K562 (cell line): Measurements from ENCODE around the gene NTRK3. TPM values are rescaled to one million over a fixed set of nuclear protein-coding genes. Genes with fewer than 3 reads are reported as not detected.

Experiments
- ATAC-seq: fragments of 200-7000 bp; cut with Tn5 transposase; 3 replicates; pipeline ENCODE4 v1.9.1; 2020; ENCODE audit warnings: moderate library complexity
- BruUV-seq: library from RNA; stranded (reverse); fragments of 400-500 nt; replicated peaks from 2 replicates; lab custom pipeline; 2021; lab: Mats Ljungman, UMichigan
- CTCF ChIA-PET: fragments of 300-600 bp; formaldehyde crosslinking; extraction: SDS; loops from one replicate; lab custom pipeline; 2021; ENCODE audit warnings: low intra/inter-chr PET ratio; lab: Yijun Ruan, JAX
- POLR2A ChIA-PET: fragments of 300-600, 350-650 bp; sonication (Branson Sonifier 250); formaldehyde crosslinking; extraction: SDS; loops from one replicate; lab custom pipeline; 2021; ENCODE audit warnings: antibody characterized with exemption, inconsistent platforms; lab: Yijun Ruan, JAX
- DNase-seq, 4 experiments: peaks; one replicate each; pipeline versions ENCODE4 v3.0.0 to v3.0.0-alpha.2; 2011 to 2018; ENCODE audit warnings: low spot score in 3 of 4, mixed read lengths in 3 of 4; ENCODE audit errors: extremely low read depth in 1 of 4
- FAIRE-seq: peaks from 2 replicates; lab custom pipeline; 2011; peaks lifted over from hg19 to GRCh38; lab: Jason Lieb, UNC
- H2AFZ ChIP-seq: 2 replicates; pipeline ENCODE4 v1.6.0; 2011; ENCODE audit warnings: low read depth, low read length, control low read depth, inconsistent platforms
- H3K27ac ChIP-seq: fragments of 200-600 bp; 3 replicates; pipeline ENCODE4 v1.8.0; 2011; ENCODE audit warnings: low read depth, mild to moderate bottlenecking, control low read depth, inconsistent platforms, low read length, moderate library complexity, mixed read lengths; ENCODE audit errors: extremely low read depth
- H3K27me3 ChIP-seq, 2 experiments: fragments of 300-600 bp in 1 of 2; 2 replicates in 1 of 2; 3 replicates in 1 of 2; pipeline versions ENCODE4 v1.6.0 to v1.8.0; 2011; ENCODE audit warnings: inconsistent platforms in 2 of 2, low read length in 2 of 2, mild to moderate bottlenecking in 1 of 2, mixed read lengths in 1 of 2, moderate library complexity in 1 of 2; ENCODE audit not compliant: control insufficient read depth in 2 of 2, insufficient read depth in 2 of 2
- H3K36me3 ChIP-seq: fragments of 300-600 bp; 3 replicates; pipeline ENCODE4 v1.8.0; 2011; ENCODE audit warnings: mild to moderate bottlenecking, low read length, inconsistent platforms; ENCODE audit not compliant: control insufficient read depth, insufficient read depth
- H3K4me1 ChIP-seq, 2 experiments: fragments of 200-600 bp in 1 of 2; replicated peaks in 1 of 2; 2 replicates in 1 of 2; 3 replicates in 1 of 2; pipeline versions ENCODE4 v1.5.1 to v1.8.0; 2011; ENCODE audit warnings: inconsistent platforms in 2 of 2, low read length in 2 of 2, mild to moderate bottlenecking in 1 of 2, mixed read lengths in 1 of 2, moderate library complexity in 1 of 2; ENCODE audit not compliant: control insufficient read depth in 2 of 2, insufficient read depth in 2 of 2
- H3K4me2 ChIP-seq: 2 replicates; pipeline ENCODE4 v1.6.1; 2011; ENCODE audit warnings: low read length, control low read depth, inconsistent platforms, mixed read lengths; ENCODE audit not compliant: insufficient read depth
- H3K4me3 ChIP-seq: fragments of 200-600 bp; sonication (generic), shearing (Covaris generic); 2 replicates; pipeline ENCODE4 v1.5.1; 2016; ENCODE audit warnings: control low read depth, inconsistent platforms
- H3K79me2 ChIP-seq: fragments of 200-600 bp; 3 replicates; pipeline ENCODE4 v1.8.0; 2011; ENCODE audit warnings: low read length, inconsistent platforms; ENCODE audit not compliant: control insufficient read depth, insufficient read depth
- H3K9ac ChIP-seq, 2 experiments: 2 replicates each; pipeline versions ENCODE4 v1.6.0 to v1.6.1; 2011; ENCODE audit warnings: low read depth in 2 of 2, low read length in 2 of 2, control low read depth in 1 of 2, inconsistent platforms in 1 of 2, mild to moderate bottlenecking in 1 of 2, mixed read lengths in 1 of 2; ENCODE audit not compliant: insufficient read depth in 1 of 2
- H3K9me1 ChIP-seq: one replicate; pipeline ENCODE4 v1.6.0; 2011; ENCODE audit warnings: inconsistent platforms, mild to moderate bottlenecking, low read length, moderate library complexity; ENCODE audit not compliant: control insufficient read depth, insufficient read depth
- H3K9me3 ChIP-seq: replicated peaks from 2 replicates; pipeline ENCODE4 v1.5.1; 2011; ENCODE audit warnings: low read depth, low read length, inconsistent platforms; ENCODE audit not compliant: control insufficient read depth, insufficient read depth
- H4K20me1 ChIP-seq: replicated peaks from 2 replicates; pipeline ENCODE4 v1.6.1; 2011; ENCODE audit warnings: low read length, inconsistent platforms, mixed read lengths; ENCODE audit not compliant: control insufficient read depth, insufficient read depth
- BDP1 ChIP-seq: IDR thresholded peaks from 3 replicates; pipeline ENCODE4 v1.6.1; 2011; ENCODE audit not compliant: insufficient read length, insufficient read depth
- CBFA2T3 ChIP-seq: fragments of 450-650 bp; IDR thresholded peaks from 2 replicates; pipeline ENCODE4 v1.6.1; 2017
- FOSL1 ChIP-seq: fragments of 200-800 bp; sonication (Bioruptor generic); conservative IDR thresholded peaks from 2 replicates; pipeline ENCODE4 v1.6.1; 2016; ENCODE audit warnings: missing genetic modification characterization, missing compliant biosample characterization
- FOXO4 ChIP-seq: fragments of 450-650 bp; formaldehyde crosslinking; IDR thresholded peaks from 2 replicates; pipeline ENCODE4 v1.4.0; 2020; ENCODE audit warnings: mild to moderate bottlenecking, moderate library complexity
- HDAC3 ChIP-seq: fragments of 450-650 bp; IDR thresholded peaks from 2 replicates; pipeline ENCODE4 v1.6.1; 2018; ENCODE audit warnings: borderline replicate concordance, mild to moderate bottlenecking, moderate library complexity; ENCODE audit not compliant: partially characterized antibody
- KDM1A ChIP-seq, 2 experiments: fragments of 450-650 bp; IDR thresholded peaks; 2 replicates each; pipeline ENCODE4 v1.6.1; 2016; ENCODE audit warnings: mild to moderate bottlenecking in 2 of 2
- LEF1 ChIP-seq: fragments of 450-650 bp; IDR thresholded peaks from 2 replicates; pipeline ENCODE4 v1.6.1; 2016; ENCODE audit warnings: mild to moderate bottlenecking
- NR2C2 ChIP-seq, 2 experiments: fragments of 200-800 bp in 1 of 2; sonication (Bioruptor generic) in 1 of 2; sonication (generic) in 1 of 2; formaldehyde crosslinking in 1 of 2; IDR thresholded peaks; 2 replicates each; pipeline versions ENCODE4 v1.6.1 to v1.8.0; 2016 to 2022; ENCODE audit warnings: mild to moderate bottlenecking in 1 of 2, missing compliant biosample characterization in 1 of 2, missing genetic modification characterization in 1 of 2, missing genetic modification reagents in 1 of 2
- OTX1 ChIP-seq: fragments of 450-650 bp; formaldehyde crosslinking; IDR thresholded peaks from 2 replicates; pipeline ENCODE4 v1.4.0; 2022; ENCODE audit warnings: mild to moderate bottlenecking
- SMARCA5 ChIP-seq: fragments of 450-650 bp; IDR thresholded peaks from 2 replicates; pipeline ENCODE4 v1.6.1; 2016
- TCF3 ChIP-seq: sonication (generic); formaldehyde crosslinking; IDR thresholded peaks from 2 replicates; pipeline ENCODE4 v1.4.0; 2020; ENCODE audit warnings: mild to moderate bottlenecking, missing genetic modification reagents
- ZBTB17 ChIP-seq: fragments of 450-650 bp; formaldehyde crosslinking; IDR thresholded peaks from 2 replicates; pipeline ENCODE4 v1.4.0; 2020; ENCODE audit warnings: mild to moderate bottlenecking
- ZC3H11A ChIP-seq: IDR thresholded peaks from 2 replicates; pipeline ENCODE4 v1.6.1; 2012; ENCODE audit warnings: low read depth, low read length, improper control_type of control experiment
- ZC3H4 ChIP-seq: sonication (generic); formaldehyde crosslinking; IDR thresholded peaks from 2 replicates; pipeline ENCODE4 v1.9.0; 2021; ENCODE audit warnings: missing genetic modification reagents, borderline replicate concordance
- ZFP36 ChIP-seq: fragments of 150-350 bp; IDR thresholded peaks from 2 replicates; pipeline ENCODE4 v1.6.1; 2018; ENCODE audit warnings: low read length, low read depth; ENCODE audit not compliant: partially characterized antibody
- ZNF23 ChIP-seq: fragments of 250-450 bp; sonication (Bioruptor Pico); IDR thresholded peaks from 2 replicates; pipeline ENCODE4 v1.4.0; 2020; ENCODE audit warnings: mild to moderate bottlenecking
- WGBS: fragments of 100-300 bp; shearing (Covaris generic); methylation state at CpG from one replicate; pipeline ENCODE4 v1.1.6; 2016; ENCODE audit warnings: low coverage, mixed read lengths; ENCODE audit not compliant: insufficient coverage; ENCODE audit errors: missing lambda C conversion rate; 5-methylcytosine and 5-hydroxymethylcytosine counted together
- in situ Hi-C: fragments of 300-500 bp; cut with MboI; formaldehyde crosslinking; loops from 4 replicates; pipeline ENCODE4 v1.15.0; 2018; ENCODE audit warnings: inconsistent platforms, mixed read lengths
- intact Hi-C: fragments of 100-400 bp; cut with micrococcal nuclease; formaldehyde crosslinking; loops from 2 replicates; pipeline ENCODE4 v1.14.2; 2022
- polyA plus RNA-seq, 8 experiments: library from polyadenylated mRNA; depleted of rRNA in 4 of 8; stranded (reverse) in 5 of 8; unstranded in 3 of 8; fragments of >200 nt; fragmentation: Nextera tagmentation in 2 of 8; fragmentation: Illumina TruSeq in 1 of 8; extraction: Ambion mirVana in 2 of 8; extraction: Trizol in 1 of 8; gene quantifications; 2 replicates each; pipeline versions ENCODE4 v1.2.1 to v1.2.3, GENCODE V29; 2011 to 2014; ENCODE audit warnings: inconsistent platforms in 1 of 8, missing spikeins in 1 of 8
- total RNA-seq, 7 experiments: library from RNA; depleted of rRNA in 6 of 7; stranded (reverse); fragments of >200 nt in 6 of 7; fragmentation: Illumina TruSeq in 2 of 7; extraction: Trizol in 2 of 7; gene quantifications; 2 replicates each; pipeline versions ENCODE4 v1.2.1 to v1.2.3, GENCODE V29; 2011 to 2021; ENCODE audit warnings: low replicate concordance in 1 of 7

The NTRK3 gene
- total and polyA plus RNA-seq, 9 of the 15 experiments (the other 6 are each of a cell fraction or from before 2014, with no cell fraction given), result 0.11 to 0.13 TPM; not detected in 7

- H3K27ac ChIP-seq, result no peak overlapping the region
- H3K9me1 ChIP-seq, result no peaks in the 10 kb centered on the region
- H3K36me3 ChIP-seq, result no peaks in the 10 kb centered on the region
- H3K4me1 ChIP-seq, result no peaks in the 10 kb centered on the region
- H3K79me2 ChIP-seq, result no peaks in the 10 kb centered on the region
- no peaks in the 10 kb centered on the region for H3K9me3 ChIP-seq
- TF ChIP-seq FOXO4 (CRISPR knock-in tag), result no peak
- TF ChIP-seq ZNF23 (CRISPR knock-in tag), result peak; percentile 62; the same call in 1 of the 2 replicates
- TF ChIP-seq OTX1 (CRISPR knock-in tag), result no peak
- TF ChIP-seq NR2C2 (CRISPR knock-in tag; IDR thresholded peaks at IDR 0.05), result no peak
- no peak for TF ChIP-seq NR2C2 (tag; IDR thresholded peaks at IDR 0.05)
- TF ChIP-seq TCF3 (CRISPR knock-in tag), result 0 out of 2 replicates have a peak, but pooled peaks have one; percentile 14
- TF ChIP-seq CBFA2T3, result peak; percentile 29; the same call in 1 of the 2 replicates
- no peak for TF ChIP-seq HDAC3
- no peak for TF ChIP-seq ZC3H11A
- TF ChIP-seq SMARCA5, result no peak
- no peak for TF ChIP-seq ZFP36
- TF ChIP-seq BDP1, result no peak
- peak; percentile 94 for TF ChIP-seq ZBTB17 (CRISPR knock-in tag)
- TF ChIP-seq KDM1A (IDR thresholded peaks at IDR 0.05), result no peak
- TF ChIP-seq LEF1, result no peak
- peak; percentile 58 for TF ChIP-seq FOSL1
- no peak for TF ChIP-seq ZC3H4 (CRISPR knock-in tag)
- no peak overlapping the region for H2AFZ ChIP-seq
- DNase-seq (peak in 1 of 4 experiments; percentile 5), ATAC-seq (no peak), FAIRE-seq (no peak)
- H3K9ac ChIP-seq, result no peak overlapping the region
- 0% methylated on average over 3 of the region's 3 CpGs for WGBS
- no peak overlapping the region for H3K4me3 ChIP-seq
- in situ Hi-C loops, result no loop called here
- H3K27me3 ChIP-seq, result no peaks in the 10 kb centered on the region
- CTCF ChIA-PET, result no interaction called here
- no TSS peak for BruUV-seq
- no peaks in the 10 kb centered on the region for H4K20me1 ChIP-seq
- H3K4me2 ChIP-seq, result no peak overlapping the region
- POLR2A ChIA-PET, result no interaction called here
- intact Hi-C loops, result no loop called here
Observed at GRCh38 chr15:88091444-88092016, 165.0 kb downstream of the NTRK3 start.
